Vagina (tissue), 2 donors: ENCODE results near the gene SERPINA3.

ENCODE experiments used
- CTCF ChIP-seq, 3 experiments: fragments of 450-650 bp in 2 of 3; fragments of 200-600 bp in 1 of 3; sonication (generic) in 1 of 3; IDR thresholded peaks; one replicate each; pipeline ENCODE4 v1.5.1; 2017 to 2019; ENCODE audit warnings: antibody characterized with exemption in 3 of 3, mild to moderate bottlenecking in 2 of 3, moderate library complexity in 2 of 3
- POLR2AphosphoS5 ChIP-seq, 2 donors: sonication (generic); formaldehyde crosslinking; IDR thresholded peaks; one replicate each; pipeline ENCODE4 v1.9.0; 2017; ENCODE audit warnings: antibody characterized with exemption in 2 of 2, mild to moderate bottlenecking in 2 of 2, low read depth in 1 of 2; ENCODE audit not compliant: insufficient read depth in 1 of 2

- TF ChIP-seq CTCF (IDR thresholded peaks at IDR 0.05) (no peak), POLR2AphosphoS5 (IDR thresholded peaks at IDR 0.05; ENCODE audit: insufficient read depth in 1 of 2, low read depth in 1 of 2) (no peak)
Observed at GRCh38 chr14:94591871-94592270, 20.3 kb upstream of the SERPINA3 start.
